ENCODE results near the gene AP4S1. TPM values are rescaled to one million over a fixed set of nuclear protein-coding genes. Genes with fewer than 3 reads are reported as not detected.

Gene AP4S1
- total and polyA plus RNA-seq, 2 of the 8 experiments (the other 6 are each of a cell fraction or from before 2014, with no cell fraction given): 2.8 to 9.9 TPM

DNA sequence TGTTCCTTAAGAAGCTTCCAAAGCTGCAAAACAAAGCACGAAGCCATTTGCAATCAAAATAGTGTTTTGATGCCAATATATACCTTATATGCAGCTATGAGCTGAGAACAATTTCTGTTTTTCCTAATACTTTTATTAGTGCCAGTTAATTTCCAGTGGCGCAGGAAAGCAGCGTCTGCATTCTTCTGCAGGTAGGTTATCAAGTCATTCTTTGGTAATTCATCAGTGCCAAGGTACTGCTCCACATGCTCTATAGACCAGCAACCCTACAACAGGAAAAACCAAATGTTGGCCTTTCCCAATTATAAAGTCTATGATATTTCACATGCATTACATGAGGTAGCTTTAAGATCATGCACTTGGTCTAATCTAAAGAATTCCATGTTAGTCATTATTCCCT lies 88.3 kb downstream of the AP4S1 start (continued):
- TF ChIP-seq GABPA (IDR thresholded peaks at IDR 0.05; ENCODE audit: borderline replicate concordance, insufficient read depth, low read length) (no peak), SP2 (IDR thresholded peaks at IDR 0.05; ENCODE audit: low read length) (no peak), CBX5 (IDR thresholded peaks at IDR 0.05; ENCODE audit: low read depth, low read length) (no peak), EZH2 (IDR thresholded peaks at IDR 0.05; ENCODE audit: low read depth, low read length, severe bottlenecking) (no peak), POU5F1 (IDR thresholded peaks at IDR 0.05; ENCODE audit: low read depth, low read length) (no peak)
- TF ChIP-seq, protein P1, sequence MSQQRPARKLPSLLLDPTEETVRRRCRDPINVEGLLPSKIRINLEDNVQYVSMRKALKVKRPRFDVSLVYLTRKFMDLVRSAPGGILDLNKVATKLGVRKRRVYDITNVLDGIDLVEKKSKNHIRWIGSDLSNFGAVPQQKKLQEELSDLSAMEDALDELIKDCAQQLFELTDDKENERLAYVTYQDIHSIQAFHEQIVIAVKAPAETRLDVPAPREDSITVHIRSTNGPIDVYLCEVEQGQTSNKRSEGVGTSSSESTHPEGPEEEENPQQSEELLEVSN (IDR thresholded peaks at IDR 0.05): no peak
